Measurements from ENCODE around the gene DIO3. TPM values are rescaled to one million over a fixed set of nuclear protein-coding genes. Genes with fewer than 3 reads are reported as not detected.

The DIO3 gene
- total RNA-seq, 1 donor from 2014 or later = 16.1 TPM

DNA sequence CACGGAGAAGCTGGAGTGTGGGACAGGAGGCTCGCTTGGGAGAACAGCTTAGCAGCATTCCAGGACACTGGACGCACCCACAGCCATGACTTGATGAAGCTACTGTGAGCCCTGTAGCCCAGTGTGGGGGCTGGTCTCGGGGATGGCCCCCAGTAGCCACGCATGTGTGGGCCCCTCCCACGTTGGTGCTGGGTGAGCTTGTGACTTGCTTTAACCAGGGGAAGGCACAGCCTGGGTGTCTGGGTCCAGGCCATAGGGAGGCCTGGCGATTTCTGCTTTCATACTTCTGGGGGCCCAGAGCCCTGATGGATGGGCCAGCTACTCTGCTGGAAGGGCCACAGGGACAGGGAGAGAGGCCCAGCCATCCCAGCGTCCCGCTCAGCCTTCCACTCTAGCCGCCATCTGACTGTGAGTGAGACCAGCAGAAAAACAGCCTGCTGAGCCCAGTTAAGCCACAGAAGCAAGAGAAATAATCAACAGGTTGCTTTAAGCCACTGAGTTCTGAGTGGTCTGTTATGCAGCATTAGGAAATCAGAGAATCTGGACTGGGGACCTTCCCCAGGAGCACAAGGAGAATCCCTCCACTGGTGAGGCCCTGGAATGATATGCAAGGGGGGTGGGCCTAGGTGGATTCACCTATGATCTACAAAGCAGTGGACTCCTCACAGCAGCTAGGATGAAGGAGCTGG lies 16.1 kb downstream of the DIO3 start:
- Mint-ChIP-seq H3K36me3 (no peaks in the 10 kb centered on the region), H3K4me3 (no peak overlapping the region), H3K4me1 (ENCODE audit: unreplicated experiment) (no peaks in the 10 kb centered on the region), H3K9me3 (no peaks in the 10 kb centered on the region), H3K27ac (no peak overlapping the region), H3K27me3 (peaks cover 42% of the 10 kb centered on the region)
- TF ChIP-seq, protein P1, sequence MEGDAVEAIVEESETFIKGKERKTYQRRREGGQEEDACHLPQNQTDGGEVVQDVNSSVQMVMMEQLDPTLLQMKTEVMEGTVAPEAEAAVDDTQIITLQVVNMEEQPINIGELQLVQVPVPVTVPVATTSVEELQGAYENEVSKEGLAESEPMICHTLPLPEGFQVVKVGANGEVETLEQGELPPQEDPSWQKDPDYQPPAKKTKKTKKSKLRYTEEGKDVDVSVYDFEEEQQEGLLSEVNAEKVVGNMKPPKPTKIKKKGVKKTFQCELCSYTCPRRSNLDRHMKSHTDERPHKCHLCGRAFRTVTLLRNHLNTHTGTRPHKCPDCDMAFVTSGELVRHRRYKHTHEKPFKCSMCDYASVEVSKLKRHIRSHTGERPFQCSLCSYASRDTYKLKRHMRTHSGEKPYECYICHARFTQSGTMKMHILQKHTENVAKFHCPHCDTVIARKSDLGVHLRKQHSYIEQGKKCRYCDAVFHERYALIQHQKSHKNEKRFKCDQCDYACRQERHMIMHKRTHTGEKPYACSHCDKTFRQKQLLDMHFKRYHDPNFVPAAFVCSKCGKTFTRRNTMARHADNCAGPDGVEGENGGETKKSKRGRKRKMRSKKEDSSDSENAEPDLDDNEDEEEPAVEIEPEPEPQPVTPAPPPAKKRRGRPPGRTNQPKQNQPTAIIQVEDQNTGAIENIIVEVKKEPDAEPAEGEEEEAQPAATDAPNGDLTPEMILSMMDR (conservative IDR thresholded peaks at IDR 0.05) = no peak
- no peak for DNase-seq (ENCODE audit: extremely low spot score, unreplicated experiment)

DNA sequence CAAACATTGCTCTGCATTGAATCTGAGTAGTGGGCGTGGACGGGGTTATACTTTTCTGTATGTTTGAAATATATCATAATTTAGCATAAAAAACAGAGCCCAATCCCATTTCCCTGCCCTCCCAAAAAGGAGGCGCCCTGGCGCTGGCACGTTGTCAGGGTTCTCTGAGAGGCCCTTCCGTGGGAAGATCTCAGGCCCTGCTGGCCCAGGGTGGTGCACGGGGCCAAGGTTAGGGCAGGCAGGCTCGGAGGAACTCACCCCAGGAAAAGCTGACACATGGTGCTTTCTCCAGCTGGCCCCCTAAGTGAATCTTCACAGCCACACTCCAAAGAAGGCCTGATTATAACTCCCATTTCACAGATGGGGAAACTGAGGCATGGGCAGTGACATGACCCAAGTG lies 17.2 kb downstream of the DIO3 start:
- Mint-ChIP-seq H3K4me3 (no peak overlapping the region), H3K27ac (no peak overlapping the region), H3K4me1 (ENCODE audit: unreplicated experiment) (no peaks in the 10 kb centered on the region), H3K9me3 (no peaks in the 10 kb centered on the region), H3K27me3 (peaks cover 36% of the 10 kb centered on the region), H3K36me3 (no peaks in the 10 kb centered on the region)
- TF ChIP-seq, protein P1 (conservative IDR thresholded peaks at IDR 0.05) = no peak
- no peak for DNase-seq (ENCODE audit: extremely low spot score, unreplicated experiment)

DNA sequence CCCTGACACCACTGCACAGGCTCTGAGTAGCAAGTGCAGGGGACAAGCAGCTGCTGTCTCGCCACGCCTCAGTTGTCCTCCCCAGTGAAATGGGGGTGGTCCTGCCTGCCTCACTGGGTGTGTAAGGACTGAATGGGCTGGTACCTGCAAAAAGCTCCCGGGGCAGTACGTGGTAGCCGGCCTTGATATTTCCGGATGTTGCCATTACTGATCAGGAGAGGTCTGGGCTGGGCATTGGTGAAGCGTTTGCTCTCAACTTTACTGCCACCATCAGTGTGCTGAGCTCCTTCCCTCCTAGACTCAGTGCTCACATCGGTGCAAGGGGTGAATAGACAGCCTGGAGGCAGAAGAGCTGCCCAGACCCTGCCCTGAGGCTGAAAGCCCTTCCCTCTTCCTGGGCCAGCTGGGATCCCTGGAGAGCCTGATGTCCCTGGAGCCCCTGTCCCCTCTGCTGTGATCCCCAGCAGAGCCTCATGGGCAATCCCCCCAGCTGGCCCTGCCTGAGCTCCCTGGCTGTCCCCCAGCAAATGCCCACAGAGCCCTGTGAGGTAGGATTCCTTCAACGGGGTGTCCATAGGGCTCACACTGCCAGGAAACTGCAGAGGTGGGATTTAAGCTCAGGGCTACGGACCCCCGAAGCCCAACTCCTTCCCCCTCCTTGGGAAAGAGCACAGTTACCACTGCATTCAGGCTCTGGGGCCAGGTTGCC lies 18.2 kb downstream of the DIO3 start:
- Mint-ChIP-seq H3K27ac (no peak overlapping the region), H3K36me3 (no peaks in the 10 kb centered on the region), H3K9me3 (no peaks in the 10 kb centered on the region), H3K27me3 (peaks cover 28% of the 10 kb centered on the region), H3K4me1 (ENCODE audit: unreplicated experiment) (no peaks in the 10 kb centered on the region), H3K4me3 (no peak overlapping the region)
- no peak for DNase-seq (ENCODE audit: extremely low spot score, unreplicated experiment)
- TF ChIP-seq, protein P1 (conservative IDR thresholded peaks at IDR 0.05) = no peak

DNA sequence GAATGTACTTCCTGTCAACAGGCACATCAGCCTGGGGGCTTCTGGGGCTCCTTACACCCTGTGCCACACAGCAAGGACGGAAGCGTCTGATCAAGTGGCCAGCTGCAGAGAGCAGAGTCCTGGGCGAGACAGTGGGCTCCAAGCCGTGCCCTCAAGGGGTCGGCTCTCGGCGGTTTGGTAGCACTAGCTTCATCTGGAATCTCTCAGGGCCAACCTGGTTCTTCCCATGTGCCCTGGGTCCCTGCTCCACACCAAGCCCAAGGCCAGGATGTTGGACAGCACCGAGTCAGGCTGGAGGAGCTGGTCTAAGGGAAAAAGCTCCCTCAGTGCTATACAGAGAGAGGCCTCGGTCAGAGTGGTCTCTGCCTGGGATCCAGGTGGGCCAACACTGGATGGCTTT lies 20.5 kb downstream of the DIO3 start:
- no peak overlapping the region for H3K4me3 Mint-ChIP-seq
- H3K27ac Mint-ChIP-seq = no peak overlapping the region
- H3K9me3 Mint-ChIP-seq = no peaks in the 10 kb centered on the region
- H3K36me3 Mint-ChIP-seq = no peaks in the 10 kb centered on the region
- H3K4me1 Mint-ChIP-seq (ENCODE audit: unreplicated experiment) = no peaks in the 10 kb centered on the region
- DNase-seq (ENCODE audit: extremely low spot score, unreplicated experiment) = no peak
- H3K27me3 Mint-ChIP-seq = peaks cover 29% of the 10 kb centered on the region
- TF ChIP-seq, protein P1 (conservative IDR thresholded peaks at IDR 0.05) = no peak

DNA sequence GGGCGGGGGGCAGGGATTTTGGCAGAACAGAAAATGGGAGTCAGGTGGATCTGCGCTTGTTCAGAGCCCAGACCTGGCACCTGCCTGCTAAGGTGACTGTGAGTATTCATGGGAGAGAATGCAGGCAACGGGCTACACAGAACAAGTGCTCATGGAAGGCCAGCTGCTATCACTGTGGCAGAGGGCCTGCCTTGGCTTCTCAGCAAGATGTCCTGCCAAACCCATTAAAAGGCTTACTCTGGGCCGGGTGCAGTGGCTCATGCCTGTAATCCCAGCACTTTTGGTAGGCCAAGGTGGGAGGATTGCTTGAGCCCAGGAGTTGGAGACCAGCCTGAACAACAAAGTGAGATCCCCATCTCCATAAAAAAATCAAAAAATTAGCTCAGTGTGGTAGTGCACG lies 21.0 kb downstream of the DIO3 start:
- no peaks in the 10 kb centered on the region for H3K4me1 Mint-ChIP-seq (ENCODE audit: unreplicated experiment)
- no peak overlapping the region for H3K27ac Mint-ChIP-seq
- H3K4me3 Mint-ChIP-seq = no peak overlapping the region
- H3K9me3 Mint-ChIP-seq = no peaks in the 10 kb centered on the region
- TF ChIP-seq, protein P1 (conservative IDR thresholded peaks at IDR 0.05) = no peak
- peaks cover 29% of the 10 kb centered on the region for H3K27me3 Mint-ChIP-seq
- DNase-seq (ENCODE audit: extremely low spot score, unreplicated experiment) = no peak
- no peaks in the 10 kb centered on the region for H3K36me3 Mint-ChIP-seq
